Bronchus fibroblast of lung (primary cell): ENCODE results near the gene JUP. TPM values are rescaled to one million over a fixed set of nuclear protein-coding genes. Genes with fewer than 3 reads are reported as not detected.

Source experiments
- total RNA-seq: library from RNA; depleted of rRNA; stranded (reverse); fragments of >200 nt; gene quantifications from 2 replicates; pipeline ENCODE4 v1.2.3, GENCODE V29; 2015

The JUP gene
- 31.1 and 32.8 TPM in 2 replicates for total RNA-seq

DNA sequence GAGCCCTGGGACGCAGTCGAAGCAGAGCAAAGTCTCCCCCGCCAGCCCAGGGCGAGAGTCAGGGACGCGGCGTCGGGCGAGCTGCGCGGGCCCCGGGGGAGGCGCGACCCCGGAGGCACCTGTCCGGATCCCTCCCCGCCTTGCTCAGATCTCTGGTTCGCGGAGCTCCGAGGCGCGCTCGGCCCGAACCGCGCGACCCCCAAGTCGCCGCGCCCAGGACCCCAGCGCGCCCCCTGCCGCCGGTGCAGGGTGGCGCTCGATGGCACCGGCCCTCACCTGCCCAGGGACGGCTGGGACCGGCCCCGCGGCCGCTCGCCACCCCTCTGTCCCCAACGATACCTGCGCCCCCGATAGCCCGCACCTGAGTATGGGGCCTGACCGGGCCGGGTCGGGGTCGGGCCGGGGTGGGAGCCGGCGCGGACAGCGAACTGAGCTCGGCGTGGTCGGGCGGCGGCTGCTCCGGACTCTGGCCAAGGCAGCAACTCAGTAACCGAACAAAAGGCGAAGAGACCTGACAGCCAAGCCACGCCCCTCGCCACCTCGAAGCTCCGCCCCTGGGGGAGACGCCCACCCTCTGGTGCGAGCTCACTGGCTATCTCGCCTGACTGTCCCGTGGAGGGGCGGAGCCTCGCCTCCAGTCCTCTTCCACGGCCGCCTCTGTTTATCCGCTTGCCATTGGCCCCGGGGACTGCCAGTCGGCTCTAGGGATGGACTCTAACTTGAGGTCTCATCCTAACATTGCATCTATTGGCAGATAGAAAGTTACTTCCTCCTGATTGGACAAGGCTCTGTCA lies at the start of gene JUP:
JUP (minus strand) TSS at position 485 of the 794 bp plus-strand sequence. CDS start 14,857 bp downstream, outside the sequence.

DNA sequence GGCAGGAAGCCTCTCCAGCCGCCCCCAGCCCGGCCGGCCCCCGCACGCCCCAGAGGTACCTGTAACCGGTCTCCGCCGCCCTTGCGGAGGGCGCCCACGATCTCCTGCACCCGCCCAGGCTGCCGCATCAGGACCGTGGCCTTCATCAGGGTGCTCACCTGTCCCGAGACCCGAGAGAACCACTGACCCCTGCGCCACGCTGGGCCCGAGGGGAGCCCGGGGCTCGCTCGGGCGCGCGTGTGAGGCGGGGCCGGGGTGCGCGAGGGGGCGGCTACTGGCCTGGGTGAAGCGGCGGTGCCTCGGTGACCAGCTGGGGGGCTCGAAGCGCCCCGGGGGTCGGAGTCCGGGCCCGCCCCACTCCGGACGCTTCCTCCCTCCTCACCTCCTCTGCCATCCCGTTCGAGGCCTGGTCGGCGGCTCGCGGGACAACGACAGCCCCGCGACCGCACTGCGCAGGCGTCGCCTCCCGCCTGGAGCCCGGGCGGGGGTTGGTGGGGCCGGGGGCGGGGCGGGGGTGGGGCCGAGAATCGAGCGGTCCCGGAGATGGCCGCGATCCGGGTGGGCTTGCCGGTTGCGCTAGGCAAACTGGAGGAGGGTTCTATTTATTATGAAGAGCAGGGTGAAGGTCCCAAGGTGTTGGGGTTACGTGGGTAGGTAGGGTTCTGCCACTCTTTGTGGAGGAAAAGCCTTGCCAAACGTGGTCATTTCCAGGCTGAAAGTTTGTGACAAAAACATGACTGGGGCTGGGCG lies 49.5 kb upstream of the JUP start, which contains the start of gene NT5C3B:
NT5C3B (minus strand) TSS at position 433 of the 750 bp plus-strand sequence; CDS start at position 394, 39 bp downstream.

DNA sequence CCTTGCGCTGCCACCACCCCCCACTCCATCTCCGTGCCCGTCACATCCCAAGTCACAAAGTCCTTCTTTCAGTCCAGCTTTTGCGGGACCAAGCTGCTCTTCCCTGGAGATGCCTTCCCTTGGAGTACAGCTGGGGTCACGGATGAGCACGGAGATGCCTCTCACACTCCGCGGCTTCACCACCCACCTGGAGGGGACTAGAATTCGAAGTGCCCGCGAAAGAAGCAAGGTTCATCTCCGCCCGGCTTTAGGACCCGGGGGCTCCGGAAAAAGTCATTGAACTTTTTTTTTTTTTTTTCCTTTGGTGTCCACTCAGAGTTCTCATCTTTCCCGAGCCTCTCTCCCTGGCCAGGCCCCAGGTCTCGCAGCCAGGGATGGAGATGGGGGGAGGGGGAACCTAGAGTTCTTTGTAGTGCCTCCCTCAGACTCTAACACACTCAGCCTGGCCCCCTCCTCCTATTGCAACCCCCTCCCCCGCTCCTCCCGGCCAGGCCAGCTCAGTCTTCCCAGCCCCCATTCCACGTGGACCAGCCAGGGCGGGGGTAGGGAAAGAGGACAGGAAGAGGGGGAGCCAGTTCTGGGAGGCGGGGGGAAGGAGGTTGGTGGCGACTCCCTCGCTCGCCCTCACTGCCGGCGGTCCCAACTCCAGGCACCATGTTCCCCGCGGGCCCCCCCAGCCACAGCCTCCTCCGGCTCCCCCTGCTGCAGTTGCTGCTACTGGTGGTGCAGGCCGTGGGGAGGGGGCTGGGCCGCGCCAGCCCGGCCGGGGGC lies 26.1 kb upstream of the JUP start, which contains the start of gene FKBP10:
FKBP10 (plus strand) TSS at position 624 of the 771 bp plus-strand sequence; CDS start at position 655, 31 bp downstream.

DNA sequence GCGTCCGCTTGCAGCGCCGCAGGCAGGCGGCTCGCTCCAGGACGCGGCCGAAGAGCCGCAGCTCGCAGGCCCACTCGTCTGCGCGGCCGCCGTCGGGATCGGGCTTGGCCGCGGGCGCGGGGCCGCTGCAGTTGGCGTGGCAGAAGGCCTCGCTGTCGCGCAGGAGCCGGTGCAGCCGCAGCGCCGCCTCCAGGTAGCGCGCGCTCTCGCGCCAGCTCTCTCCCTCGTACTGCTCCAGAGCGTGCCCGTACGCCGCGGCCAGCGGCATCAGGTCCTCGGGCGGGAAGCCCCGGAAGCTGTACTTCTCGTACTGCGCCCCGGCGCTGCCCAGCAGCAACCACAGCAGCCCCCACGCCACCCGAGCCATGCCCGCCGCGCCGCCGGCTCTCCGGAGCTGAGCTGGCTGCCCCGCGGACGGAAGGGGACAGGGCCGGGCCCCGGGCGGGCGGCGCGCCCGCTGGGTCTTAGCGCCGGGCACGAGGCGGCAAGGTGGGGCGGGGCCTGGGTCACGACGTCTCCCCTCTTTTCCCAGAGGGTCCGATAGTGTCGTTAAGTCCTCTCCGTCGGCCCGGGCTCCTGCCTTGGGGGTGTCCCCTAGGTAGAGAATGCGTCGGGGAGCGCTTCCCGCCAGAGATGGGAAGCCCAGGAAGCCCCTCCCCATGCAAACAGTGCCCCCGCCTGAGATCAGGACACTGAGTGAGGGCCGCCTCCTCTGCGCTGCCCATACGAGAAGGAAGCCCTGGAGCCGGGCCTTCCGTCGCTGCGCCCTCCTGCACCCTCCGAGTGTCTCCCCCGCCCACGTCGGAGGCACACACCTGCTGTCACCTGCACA lies 25.3 kb upstream of the JUP start, which contains the start of gene P3H4:
P3H4 (minus strand) TSS at position 401 of the 832 bp plus-strand sequence; CDS start at position 367, 34 bp downstream.

DNA sequence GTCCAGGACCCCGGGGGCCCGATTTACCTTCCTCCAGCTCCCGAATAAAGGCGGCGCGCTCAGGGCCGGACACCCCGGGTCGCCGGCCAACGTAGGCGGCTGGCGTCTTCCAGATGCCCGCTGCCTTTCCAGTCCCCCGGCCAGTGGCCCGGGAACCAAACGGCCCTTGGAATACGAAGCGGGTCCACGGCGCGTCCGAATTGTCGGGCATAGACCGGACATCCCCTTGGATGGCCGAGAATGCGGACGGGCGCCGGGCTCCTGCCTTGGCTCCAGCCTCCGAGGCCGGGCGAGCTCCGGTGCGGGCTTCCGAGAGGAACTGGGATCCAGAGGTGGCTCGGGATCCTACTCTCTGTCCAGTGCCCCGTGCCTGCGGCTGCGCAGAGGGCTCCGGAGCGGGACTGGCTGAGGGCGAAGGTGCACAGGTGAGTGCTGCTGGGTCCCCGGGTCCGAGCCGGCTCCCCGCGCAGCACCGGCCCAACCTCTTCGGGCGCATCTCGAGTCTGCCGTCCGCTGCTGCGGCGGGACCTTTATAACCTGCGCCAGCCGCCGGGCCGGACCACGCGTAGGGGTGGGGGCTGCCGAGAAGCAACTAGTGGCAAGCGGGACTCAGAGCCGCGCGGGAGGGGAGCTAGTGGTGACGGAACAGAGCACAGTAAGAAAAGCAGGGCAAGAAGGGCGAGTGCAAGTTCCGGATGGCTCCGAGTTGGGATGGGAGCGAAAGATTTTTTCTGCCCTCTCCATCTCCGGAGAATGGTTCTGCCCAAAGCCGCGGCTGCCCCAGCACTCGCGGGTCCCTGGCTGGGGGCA lies 52.2 kb downstream of the JUP start, which contains the start of gene HAP1:
HAP1 (minus strand) TSS at position 505 of the 810 bp plus-strand sequence; CDS start at position 496, 9 bp downstream.

DNA sequence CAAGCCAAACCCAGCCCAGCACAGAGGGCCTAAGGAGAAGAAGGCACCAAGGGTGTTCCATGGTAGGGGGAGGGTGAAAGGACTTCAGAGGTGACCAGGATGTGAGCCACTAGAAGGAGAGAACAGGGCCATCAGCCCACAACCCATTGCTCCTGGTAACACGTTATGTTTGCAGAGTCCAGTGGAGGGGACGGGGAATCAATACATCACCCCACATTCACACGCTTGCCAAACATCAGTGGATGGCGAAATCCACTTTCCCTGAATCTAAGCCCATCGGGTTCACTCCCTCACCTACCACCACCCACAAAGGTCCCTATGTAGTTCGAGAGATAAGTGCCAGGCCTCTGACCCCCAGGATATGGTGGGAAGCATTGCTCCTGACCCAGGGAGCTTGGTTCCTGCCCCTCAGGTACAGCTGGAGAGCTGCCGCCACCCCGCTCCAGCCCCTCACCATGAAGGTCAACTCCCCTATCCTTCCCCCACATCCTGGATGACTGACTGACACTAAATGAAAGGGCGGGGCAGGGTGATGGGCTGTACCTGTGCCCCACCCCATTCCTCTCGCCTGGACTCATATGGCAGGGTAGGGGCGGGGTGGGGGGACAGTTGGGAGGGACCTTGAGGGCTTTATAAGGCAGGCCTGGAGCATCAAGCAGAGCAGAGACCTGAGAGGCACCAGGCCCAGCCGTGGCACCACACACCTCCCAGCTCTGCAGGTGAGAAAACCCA lies 74.7 kb downstream of the JUP start, which contains the start of gene GAST:
GAST (plus strand) TSS at position 663 of the 732 bp plus-strand sequence. CDS start 3,106 bp downstream, outside the sequence.

Other genes with a start within 250 kb of the JUP start
- not detected in 2 replicates for gene KRT9, start 214.7 kb downstream of the JUP start, total RNA-seq
- not detected in 2 replicates for gene KRT14, start 199.8 kb downstream of the JUP start, total RNA-seq
- not detected in 2 replicates for gene KRT16, start 173.9 kb downstream of the JUP start, total RNA-seq
- gene KRT17, start 162.1 kb downstream of the JUP start, total RNA-seq: 0.89 and 3.7 TPM in 2 replicates
- 86.2 and 95.7 TPM in 2 replicates for gene EIF1, start 97.8 kb downstream of the JUP start, total RNA-seq
- gene GAST, start 74.4 kb downstream of the JUP start, total RNA-seq: not detected in 2 replicates
- gene HAP1, start 52.1 kb downstream of the JUP start, total RNA-seq: under 0.01 TPM in 1 of 2 replicates, not detected in the other
- gene P3H4, start 25.2 kb upstream of the JUP start, total RNA-seq: 48.6 and 53.4 TPM in 2 replicates
- gene FKBP10, start 26.3 kb upstream of the JUP start, total RNA-seq: 235 and 246 TPM in 2 replicates
- 58.7 and 65.0 TPM in 2 replicates for gene NT5C3B, start 49.5 kb upstream of the JUP start, total RNA-seq
- 0.17 TPM in 1 of 2 replicates, not detected in the other for gene KLHL10, start 51.1 kb upstream of the JUP start, total RNA-seq
- gene KLHL11, start 78.7 kb upstream of the JUP start, total RNA-seq: 10.6 and 11.6 TPM in 2 replicates
- gene ACLY, start 132.2 kb upstream of the JUP start, total RNA-seq: 445 and 520 TPM in 2 replicates
- gene ODAD4, start 143.9 kb upstream of the JUP start, total RNA-seq: 0.45 and 2.0 TPM in 2 replicates
- 54.5 and 60.2 TPM in 2 replicates for gene CNP, start 180.1 kb upstream of the JUP start, total RNA-seq
- gene DNAJC7, start 230.7 kb upstream of the JUP start, total RNA-seq: 49.8 and 51.8 TPM in 2 replicates
- gene NKIRAS2, start 233.4 kb upstream of the JUP start, total RNA-seq: 40.2 and 41.3 TPM in 2 replicates